ENCODE results near the gene TIMP3.

Gene TIMP3

DNA sequence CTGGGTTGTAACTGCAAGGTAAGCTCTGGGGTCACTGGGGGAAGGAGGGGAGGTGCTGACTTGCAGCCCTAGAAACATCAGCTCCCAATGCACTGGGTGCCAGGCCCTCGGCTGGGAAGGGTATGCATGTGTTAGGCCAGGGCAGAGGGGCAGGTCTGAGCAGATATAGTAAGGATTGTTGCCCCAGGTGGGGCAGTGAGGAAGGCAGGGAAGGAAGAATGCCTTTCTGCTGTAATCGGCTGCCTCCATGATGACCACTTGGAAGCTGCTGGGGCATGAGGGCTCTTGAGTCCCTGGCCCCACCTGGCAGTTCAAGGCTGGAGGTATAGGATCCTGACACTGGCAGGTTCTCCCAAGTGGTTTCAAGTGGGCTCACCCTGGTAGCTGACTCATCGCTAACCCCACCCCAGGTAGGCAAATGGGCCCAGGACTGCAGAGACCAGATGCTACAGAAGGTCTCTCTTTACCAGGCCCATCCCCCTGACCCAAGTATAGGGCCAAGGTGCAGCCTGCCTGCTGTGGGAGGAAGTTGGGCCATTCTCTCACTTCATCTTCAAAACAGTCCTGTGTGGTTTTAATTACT, 56.7 kb downstream of the TIMP3 start:
- DNase-seq: no peak

DNA sequence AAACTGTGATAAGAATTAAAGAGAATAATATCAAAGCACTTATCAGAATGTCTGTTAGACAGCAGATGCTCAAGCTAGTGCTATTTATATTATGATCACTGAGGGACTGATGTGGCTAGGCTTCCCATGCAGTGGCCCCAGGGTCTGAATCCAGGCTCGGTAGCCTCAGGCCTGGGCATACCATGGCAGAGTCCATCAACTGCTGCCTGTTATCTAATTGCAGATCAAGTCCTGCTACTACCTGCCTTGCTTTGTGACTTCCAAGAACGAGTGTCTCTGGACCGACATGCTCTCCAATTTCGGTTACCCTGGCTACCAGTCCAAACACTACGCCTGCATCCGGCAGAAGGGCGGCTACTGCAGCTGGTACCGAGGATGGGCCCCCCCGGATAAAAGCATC, 57.5 kb downstream of the TIMP3 start:
- no peak for DNase-seq

DNA sequence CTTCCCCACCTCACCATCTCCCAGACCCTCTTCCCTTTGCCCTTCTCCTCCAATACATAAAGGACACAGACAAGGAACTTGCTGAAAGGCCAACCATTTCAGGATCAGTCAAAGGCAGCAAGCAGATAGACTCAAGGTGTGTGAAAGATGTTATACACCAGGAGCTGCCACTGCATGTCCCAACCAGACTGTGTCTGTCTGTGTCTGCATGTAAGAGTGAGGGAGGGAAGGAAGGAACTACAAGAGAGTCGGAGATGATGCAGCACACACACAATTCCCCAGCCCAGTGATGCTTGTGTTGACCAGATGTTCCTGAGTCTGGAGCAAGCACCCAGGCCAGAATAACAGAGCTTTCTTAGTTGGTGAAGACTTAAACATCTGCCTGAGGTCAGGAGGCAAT, 58.2 kb downstream of the TIMP3 start:
- no peak for DNase-seq

DNA sequence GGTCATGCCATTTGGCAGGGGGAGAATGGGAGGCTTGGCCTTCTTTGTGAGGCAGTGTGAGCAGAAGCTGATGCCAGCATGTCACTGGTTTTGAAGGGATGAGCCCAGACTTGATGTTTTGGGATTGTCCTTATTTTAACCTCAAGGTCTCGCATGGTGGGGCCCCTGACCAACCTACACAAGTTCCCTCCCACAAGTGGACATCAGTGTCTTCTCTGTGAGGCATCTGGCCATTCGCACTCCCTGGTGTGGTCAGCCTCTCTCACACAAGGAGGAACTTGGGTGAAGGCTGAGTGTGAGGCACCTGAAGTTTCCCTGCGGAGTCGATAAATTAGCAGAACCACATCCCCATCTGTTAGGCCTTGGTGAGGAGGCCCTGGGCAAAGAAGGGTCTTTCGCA, 59.8 kb downstream of the TIMP3 start:
- no peak for DNase-seq

DNA sequence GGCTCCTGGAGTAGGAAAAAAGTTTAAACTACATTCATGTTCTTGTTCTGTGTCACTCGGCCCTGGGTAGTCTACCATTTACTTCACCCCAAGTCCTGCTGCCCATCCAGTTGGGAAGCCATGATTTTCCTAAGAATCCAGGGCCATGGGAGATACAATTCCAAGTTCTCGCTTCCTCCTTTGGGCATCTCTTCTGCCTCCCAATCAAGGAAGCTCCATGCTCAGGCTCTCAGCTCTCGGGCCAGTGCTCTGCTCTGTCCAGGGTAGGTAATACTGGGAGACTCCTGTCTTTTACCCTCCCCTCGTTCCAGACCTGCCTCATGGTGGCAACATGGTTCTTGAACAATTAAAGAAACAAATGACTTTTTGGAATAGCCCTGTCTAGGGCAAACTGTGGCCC, 60.6 kb downstream of the TIMP3 start:
- no peak for DNase-seq

- DNase-seq: no peak
Measured at GRCh38 chr22:32862936-32863661, 61.6 kb downstream of the TIMP3 start.

DNA sequence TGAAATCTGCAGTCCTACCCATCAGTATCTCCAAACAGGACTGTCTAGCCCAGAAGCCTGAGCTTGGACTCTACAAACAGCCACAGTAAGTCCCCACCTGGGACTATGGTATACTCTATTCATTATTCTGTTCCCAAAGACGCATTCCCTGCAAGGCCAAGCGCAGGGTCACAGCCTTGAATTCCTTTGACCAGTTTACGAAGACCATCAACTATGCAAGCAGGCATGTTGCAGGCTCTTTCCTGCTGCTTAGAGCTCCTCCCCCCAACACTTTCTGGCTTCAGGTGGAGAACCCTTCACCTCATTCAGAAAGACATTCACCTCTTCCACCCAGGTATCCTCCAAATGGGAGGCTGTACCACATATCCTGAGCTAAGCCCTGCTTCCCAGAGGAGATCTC, 62.5 kb downstream of the TIMP3 start:
- DNase-seq: no peak

- DNase-seq: no peak
Measured at GRCh38 chr22:32864596-32864995, 63.1 kb downstream of the TIMP3 start.

- DNase-seq: no peak
Measured at GRCh38 chr22:32866953-32867352, 65.4 kb downstream of the TIMP3 start.

GRCh38 chr22:32868946-32869345, 67.4 kb downstream of the TIMP3 start:
- peak; percentile 84 for DNase-seq

DNA sequence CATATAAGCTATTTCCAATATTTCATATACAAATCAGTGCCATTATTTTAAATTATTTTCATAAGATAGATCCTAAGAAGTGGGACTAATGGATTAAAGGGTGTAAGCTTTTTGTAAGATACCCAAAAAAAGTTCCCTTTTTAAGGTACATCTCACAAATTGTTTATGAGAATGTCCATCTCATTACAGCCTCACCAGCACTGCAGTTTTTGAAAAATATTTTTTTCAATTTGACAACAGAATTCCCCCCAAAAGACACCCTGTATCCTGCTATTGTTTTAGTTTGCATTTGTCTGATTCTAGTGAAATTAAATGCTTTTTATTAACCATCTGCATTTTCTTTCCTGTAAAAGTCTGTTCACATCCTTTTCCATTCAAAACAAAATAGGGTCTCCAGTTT, 69.0 kb downstream of the TIMP3 start:
- DNase-seq: no peak

DNA sequence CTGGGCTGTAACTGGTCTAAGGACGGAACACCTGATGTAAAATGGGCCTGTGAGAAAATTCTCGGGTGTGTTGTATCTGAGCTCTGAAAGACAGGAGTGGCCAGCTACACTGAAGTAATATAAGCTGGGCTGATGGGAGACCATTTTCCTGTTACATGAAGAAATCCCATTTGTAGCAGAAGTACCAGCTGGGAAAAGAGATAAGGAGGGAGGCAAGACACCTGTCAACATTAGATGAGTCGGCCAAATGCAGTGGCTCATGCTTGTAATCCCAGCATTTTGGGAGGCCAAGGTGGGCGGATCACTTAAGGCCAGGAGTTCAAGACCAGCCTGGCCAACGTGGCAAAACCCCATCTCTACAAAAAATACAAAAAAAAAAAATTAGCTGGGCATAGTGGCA, 72.1 kb downstream of the TIMP3 start:
- peak; percentile 24 for DNase-seq

GRCh38 chr22:32874385-32874784, 72.9 kb downstream of the TIMP3 start:
- DNase-seq: no peak

- no peak for DNase-seq
Measured at GRCh38 chr22:32874976-32875375, 73.5 kb downstream of the TIMP3 start.

DNA sequence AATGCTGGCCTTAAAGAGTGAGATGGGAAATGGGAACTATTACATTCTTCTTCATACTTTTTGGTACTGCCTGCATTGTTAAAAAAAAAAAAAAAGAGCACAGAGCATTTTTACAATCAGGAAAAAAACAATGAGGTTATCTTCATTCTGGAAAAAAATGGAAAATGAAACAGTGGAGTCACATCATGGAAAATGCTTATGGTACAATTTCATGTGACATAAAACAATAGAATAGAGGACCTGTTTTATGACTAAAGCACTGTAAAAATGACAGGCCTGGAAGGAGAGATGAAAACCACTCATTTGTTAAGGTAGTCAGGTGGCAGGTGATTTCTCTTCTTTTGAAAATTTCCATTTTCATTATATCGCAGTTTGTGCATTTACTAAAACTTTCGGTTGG, 75.0 kb downstream of the TIMP3 start:
- no peak for DNase-seq

GRCh38 chr22:32877196-32877595, 75.7 kb downstream of the TIMP3 start:
- no peak for DNase-seq

- no peak for DNase-seq
Measured at GRCh38 chr22:32879550-32879949, 78.0 kb downstream of the TIMP3 start.

GRCh38 chr22:32880061-32880460, 78.6 kb downstream of the TIMP3 start:
- DNase-seq: no peak

- DNase-seq: peak; percentile 35
Measured at GRCh38 chr22:32880505-32880892, 79.0 kb downstream of the TIMP3 start.

- peak; percentile 99 for DNase-seq
Measured at GRCh38 chr22:32880893-32881596, 79.5 kb downstream of the TIMP3 start.

GRCh38 chr22:32882360-32882755, 80.9 kb downstream of the TIMP3 start:
- no peak for DNase-seq

DNA sequence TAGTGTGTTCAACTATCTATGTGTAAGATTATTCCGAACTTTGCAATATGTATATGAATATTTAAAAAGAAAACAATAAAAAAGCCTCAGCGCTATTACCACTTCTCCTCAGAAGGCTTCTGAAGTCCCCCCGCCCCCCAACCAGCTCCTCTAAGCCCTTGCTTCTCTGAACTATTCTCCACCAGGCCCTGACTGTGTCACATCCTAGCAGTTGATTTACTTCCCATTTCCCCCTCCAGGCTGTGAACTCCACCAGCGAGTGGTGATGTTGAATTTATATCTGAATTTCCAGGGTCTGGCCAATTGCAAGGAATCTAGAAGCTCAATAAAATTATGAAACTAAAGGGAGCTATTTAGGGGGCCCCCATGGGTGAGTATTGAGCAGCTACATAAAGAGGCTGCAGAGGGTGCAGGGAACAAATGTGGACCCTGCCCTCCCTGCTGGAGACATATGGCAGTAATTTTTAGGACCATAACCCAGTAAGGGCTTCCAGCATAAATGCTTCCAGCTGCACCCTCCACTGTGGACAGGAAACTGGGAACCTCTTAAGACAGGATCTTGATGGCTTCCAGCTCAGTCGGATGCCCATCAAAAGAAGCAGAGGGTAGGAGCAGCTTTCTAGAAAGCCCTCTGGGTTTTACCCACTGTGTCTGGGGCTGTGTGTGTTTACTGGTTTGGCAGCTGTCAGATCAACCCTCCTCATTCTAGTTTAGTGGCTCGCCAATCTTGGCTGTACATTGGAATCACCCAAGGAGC, 81.4 kb downstream of the TIMP3 start:
- peak; percentile 82 for DNase-seq

DNA sequence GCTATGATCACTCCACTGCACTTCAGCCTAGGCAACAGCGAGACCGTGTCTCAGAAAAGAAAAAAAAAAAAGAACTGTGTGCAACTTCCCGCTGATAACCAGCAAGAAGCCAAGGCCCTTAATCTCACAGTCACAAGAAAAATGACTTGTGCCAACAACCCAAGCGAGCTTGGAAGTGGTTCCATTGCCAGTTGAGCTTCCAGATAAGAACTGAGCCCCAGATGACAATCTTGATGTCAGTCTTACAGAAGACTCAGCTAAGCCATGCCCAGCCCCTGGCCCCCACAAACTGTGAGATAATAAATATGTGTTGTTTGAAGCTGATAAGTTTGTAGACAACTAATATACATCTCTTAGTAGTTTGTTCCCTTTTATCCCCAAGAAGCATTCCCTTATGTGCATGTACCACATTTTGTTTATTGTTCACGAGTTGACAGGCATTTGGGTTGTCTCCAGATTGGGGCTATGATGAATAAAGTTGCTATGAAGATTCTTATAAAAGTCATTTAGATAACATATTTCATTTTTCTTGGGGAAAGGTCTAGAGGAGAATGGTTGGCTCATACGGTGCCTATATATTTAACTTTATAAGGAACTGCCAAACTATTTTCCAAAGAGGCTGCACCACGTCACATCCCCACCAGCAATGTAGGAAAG, 85.9 kb downstream of the TIMP3 start:
- DNase-seq: peak; percentile 97

Measured in hematopoietic multipotent progenitor cell treated with erythropoietin and hydrocortisone succinate and interleukin-3 and kit ligand, for 4 days (in vitro differentiated cells).